Epithelial cell of proximal tubule (primary cell): Measurements from ENCODE around the gene ANXA2R. TPM values are rescaled to one million over a fixed set of nuclear protein-coding genes. Genes with fewer than 3 reads are reported as not detected.
"Not testable (repeated sequence)": the region's sequence is repeated elsewhere in the genome, so short reads cannot be mapped to it uniquely, and the experiment has no call there.

Experiments
- DNase-seq: peaks from one replicate; pipeline ENCODE4 v3.0.0-alpha.2; 2011; ENCODE audit warnings: low read depth
- H3K4me3 ChIP-seq: 2 replicates; pipeline ENCODE4 v1.5.1; 2011; ENCODE audit warnings: low read depth, mild to moderate bottlenecking, low read length
- total RNA-seq: library from RNA; depleted of rRNA; stranded (reverse); fragments of >200 nt; gene quantifications from 2 replicates; pipeline ENCODE4 v1.2.3, GENCODE V29; 2015
- TF ChIP-seq, protein P1 (sequence below): conservative IDR thresholded peaks from 2 replicates; pipeline ENCODE4 v1.5.1; 2012; ENCODE audit warnings: low read depth, mild to moderate bottlenecking, low read length

Gene ANXA2R
- total RNA-seq, 1 donor from 2014 or later = 0.35 TPM

DNA sequence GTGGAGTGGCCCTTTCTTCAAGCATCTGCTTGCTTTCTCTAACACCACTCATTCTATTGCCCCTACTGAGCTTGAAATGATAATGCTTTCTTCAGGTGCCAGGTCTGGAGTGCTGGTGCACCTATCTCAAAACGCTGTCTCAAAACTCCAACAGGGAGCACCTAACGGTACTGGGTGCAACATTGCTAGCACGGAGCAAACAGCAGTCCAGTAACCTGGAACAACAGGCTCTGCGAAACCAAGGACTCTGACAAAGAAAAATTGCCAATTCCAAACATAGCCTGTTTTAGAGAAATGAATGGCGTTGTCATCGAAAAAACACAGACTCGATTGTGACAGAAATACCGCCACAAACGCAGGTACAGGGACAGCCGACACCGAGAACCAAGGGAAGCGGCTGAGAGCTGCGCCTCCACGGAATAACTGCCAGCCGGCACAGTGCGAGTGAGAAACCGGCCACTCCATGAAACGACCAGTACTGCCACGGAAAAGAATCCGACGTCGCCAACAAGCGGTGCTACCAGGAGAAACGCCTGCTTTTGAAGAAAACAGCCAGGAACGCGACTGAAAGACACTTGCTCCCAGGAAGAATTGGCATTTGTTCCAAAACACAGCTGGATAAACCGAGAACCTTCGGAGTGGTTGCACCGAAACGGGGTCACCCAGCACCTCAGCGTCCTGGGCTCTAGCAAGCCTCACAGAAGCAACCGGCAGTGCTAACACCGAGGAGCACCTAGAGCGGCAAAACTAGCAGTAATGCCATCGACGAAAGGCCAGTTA is 3.1 kb downstream of the ANXA2R start:
- peak overlapping the region; percentile 55 for H3K4me3 ChIP-seq
- TF ChIP-seq, protein P1, sequence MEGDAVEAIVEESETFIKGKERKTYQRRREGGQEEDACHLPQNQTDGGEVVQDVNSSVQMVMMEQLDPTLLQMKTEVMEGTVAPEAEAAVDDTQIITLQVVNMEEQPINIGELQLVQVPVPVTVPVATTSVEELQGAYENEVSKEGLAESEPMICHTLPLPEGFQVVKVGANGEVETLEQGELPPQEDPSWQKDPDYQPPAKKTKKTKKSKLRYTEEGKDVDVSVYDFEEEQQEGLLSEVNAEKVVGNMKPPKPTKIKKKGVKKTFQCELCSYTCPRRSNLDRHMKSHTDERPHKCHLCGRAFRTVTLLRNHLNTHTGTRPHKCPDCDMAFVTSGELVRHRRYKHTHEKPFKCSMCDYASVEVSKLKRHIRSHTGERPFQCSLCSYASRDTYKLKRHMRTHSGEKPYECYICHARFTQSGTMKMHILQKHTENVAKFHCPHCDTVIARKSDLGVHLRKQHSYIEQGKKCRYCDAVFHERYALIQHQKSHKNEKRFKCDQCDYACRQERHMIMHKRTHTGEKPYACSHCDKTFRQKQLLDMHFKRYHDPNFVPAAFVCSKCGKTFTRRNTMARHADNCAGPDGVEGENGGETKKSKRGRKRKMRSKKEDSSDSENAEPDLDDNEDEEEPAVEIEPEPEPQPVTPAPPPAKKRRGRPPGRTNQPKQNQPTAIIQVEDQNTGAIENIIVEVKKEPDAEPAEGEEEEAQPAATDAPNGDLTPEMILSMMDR = no peak
- no peak for DNase-seq

DNA sequence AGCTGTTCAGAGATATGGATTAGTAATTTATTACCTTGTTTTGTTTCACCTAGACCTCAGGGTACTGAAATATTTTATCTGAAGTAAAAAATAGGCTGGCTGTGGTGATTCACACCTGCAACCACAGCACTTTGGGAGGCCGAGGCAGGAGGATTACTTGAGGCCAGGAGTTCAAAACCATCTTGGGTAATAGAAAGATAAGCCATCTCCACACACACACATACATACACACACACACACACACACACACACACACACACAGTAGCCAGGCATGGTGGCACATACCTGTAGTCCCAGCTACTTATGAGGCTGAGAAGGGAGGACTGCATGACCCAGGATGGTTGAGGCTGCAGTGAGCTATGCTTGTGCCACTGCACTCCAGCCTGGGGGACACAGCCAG is 3.7 kb downstream of the ANXA2R start:
- no peak overlapping the region for H3K4me3 ChIP-seq
- TF ChIP-seq, protein P1 = no peak
- DNase-seq = no peak

DNA sequence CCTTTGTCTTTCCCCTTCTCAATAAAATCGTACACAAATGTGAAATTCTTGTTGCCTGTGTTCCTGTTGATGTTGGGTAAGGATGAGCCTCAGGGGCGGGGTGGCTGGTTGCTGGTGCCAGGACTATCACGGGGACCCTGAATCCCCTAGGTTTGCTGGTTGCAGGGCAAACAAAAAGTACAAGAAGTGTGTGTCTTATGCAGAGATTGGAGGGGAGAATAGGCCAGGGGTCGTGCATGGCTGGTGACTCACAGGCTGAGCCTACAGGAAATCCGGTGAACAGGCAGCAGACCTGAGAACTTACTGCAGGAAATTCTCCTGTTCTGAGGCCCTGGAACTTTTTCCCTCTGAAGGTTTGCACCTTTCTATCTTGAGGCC is 5.5 kb downstream of the ANXA2R start:
- no peak for DNase-seq
- H3K4me3 ChIP-seq = peak overlapping the region; percentile 32
- TF ChIP-seq, protein P1 = no peak

DNA sequence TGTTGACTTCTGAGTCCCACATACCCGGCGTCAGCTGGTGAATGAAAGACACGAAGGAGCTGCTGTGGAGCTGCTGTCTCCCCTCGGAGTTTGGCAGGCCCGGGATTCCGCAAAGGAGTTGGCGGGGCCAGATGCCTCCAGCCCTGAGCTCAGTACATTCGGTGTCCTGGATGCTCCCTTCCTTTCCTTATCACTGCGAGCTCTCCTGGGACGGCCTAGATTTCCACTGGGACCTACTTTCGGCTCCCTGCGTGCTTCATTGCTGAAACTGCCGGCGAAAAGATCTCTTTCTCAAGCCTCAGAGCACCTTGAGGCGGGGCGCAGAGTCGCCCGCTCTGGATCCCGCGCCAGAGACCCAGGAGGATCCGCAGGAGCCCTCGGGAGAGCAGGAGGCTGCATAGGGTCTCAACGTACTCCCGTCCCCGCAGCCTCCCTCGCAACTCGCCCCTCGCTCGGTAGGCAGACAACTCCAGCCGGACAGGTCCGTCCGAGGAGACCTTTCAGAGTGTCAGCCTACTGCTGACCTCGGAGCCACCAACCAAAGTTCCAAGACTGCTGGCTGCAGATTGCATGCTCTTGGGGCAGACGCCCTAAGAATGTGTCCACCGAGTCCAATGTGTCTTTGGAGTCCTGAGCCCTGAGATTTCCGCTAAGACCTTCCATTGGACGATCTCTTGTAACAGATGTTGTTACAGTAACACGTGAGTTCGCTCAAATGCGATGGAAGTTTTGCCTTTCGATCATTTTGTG is 6.1 kb downstream of the ANXA2R start:
- TF ChIP-seq, protein P1 = no peak
- no peak for DNase-seq
- peak overlapping the region; percentile 32 for H3K4me3 ChIP-seq

DNA sequence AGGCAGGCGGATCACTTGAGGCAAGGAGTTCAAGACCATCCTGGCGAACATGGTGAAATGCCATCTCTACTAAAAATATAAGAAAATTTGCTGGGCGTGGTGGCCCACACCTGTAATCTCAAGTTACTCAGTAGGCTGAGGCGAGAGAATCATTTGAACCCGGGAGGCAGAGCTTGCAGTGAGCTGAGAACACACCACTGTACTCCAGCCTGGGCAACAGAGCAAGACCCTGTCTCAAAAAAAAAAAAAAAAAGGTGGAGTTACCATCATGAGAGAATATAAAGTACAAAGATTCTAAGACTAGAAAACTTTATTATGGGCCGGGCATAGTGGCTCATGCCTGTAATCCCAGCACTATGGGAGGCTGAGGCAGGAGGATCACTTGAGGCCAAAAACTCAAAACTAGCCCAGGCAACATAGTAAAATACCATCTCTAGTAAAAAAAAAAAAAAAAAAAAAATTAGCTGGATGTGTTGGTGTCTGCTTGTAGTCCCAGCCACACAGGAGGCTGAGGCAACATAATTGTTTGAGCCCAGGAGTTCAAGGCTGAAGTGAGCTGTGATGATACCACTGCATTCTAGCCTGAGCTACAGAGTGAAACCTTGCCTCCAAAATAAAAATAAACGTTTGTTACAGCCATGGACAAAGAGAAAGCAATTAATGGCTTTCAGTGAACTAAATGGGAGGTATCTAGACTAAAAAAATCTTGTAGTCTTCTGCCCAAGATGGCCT is 12.9 kb downstream of the ANXA2R start:
- H3K4me3 ChIP-seq = no peak overlapping the region
- TF ChIP-seq, protein P1 = no peak
- DNase-seq = no peak

DNA sequence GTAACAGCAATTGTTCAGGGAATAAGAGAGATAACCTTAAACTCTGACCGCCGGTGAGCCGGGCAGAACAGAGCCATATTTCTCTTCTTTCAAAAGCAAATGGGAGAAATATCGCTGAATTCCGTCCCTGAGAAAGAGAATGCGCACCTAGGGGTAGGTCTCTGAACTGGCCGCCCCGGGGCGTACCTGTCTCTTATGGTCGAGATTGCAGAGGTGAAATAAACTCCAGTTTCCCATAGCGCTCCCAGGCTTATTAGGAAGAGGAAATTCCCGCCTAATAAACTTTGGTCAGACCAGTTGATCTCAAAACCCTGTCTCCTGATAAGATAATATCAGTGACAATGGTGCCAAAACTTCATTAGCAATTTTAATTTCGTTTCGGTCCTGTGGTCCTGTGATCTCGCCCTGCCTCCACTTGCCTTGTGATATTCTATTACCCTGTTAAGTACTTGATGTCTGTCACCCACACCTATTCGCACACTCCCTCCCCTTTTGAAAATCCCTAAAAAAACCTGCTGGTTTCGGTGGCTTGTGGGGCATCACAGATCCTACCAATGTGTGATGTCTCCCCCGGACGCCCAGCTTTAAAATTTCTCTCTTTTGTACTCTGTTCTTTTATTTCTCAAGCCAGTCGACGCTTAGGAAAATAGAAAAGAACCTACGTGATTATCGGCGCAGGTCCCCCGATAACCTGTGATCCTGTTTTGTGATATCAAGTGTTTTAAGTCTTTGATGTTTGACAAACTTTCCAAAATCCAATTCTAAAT is 14.8 kb downstream of the ANXA2R start:
- not testable (repeated sequence) for H3K4me3 ChIP-seq, DNase-seq
